Upper lobe of left lung (tissue), 6 donors: ENCODE data around the gene PRR33. TPM values are rescaled to one million over a fixed set of nuclear protein-coding genes. Genes with fewer than 3 reads are reported as not detected.

Experiments used
- ATAC-seq, 2 donors: fragments of 200-7000 bp; cut with Tn5 transposase; one replicate each; pipeline ENCODE4 v1.9.1; 2022; ENCODE audit warnings: mild to moderate bottlenecking in 2 of 2, moderate library complexity in 2 of 2; ENCODE audit not compliant: low FRiP score in 2 of 2
- DNase-seq, 2 donors: peaks; one replicate each; pipeline ENCODE4 v3.0.0-alpha.2; 2019 to 2020
- H3K27ac ChIP-seq, 4 donors: fragments of 200-600 bp; sonication (generic); one replicate each; pipeline ENCODE4 v1.5.1; 2016 to 2019
- H3K27me3 ChIP-seq, 4 donors: fragments of 200-600 bp; sonication (generic); one replicate each; pipeline ENCODE4 v1.5.1; 2017 to 2019
- H3K36me3 ChIP-seq, 4 donors: fragments of 200-600 bp; sonication (generic); one replicate each; pipeline ENCODE4 v1.5.1; 2016 to 2019
- H3K4me1 ChIP-seq, 4 donors: fragments of 200-600 bp; sonication (generic); one replicate each; pipeline ENCODE4 v1.5.1; 2018 to 2019
- H3K4me3 ChIP-seq, 4 donors: fragments of 200-600 bp; sonication (generic); one replicate each; pipeline ENCODE4 v1.5.1; 2017 to 2019; ENCODE audit warnings: mild to moderate bottlenecking in 2 of 4, moderate library complexity in 1 of 4
- H3K9me3 ChIP-seq, 4 donors: fragments of 200-600 bp; sonication (generic); one replicate each; pipeline ENCODE4 v1.5.1; 2018 to 2019
- EP300 ChIP-seq, 4 donors: sonication (generic); formaldehyde crosslinking; IDR thresholded peaks; one replicate each; pipeline ENCODE4 v1.5.1; 2017; ENCODE audit warnings: antibody characterized with exemption in 4 of 4, control low read depth in 2 of 4
- POLR2A ChIP-seq, 4 donors: fragments of 450-650 bp; IDR thresholded peaks; one replicate each; pipeline ENCODE4 v1.5.1; 2016 to 2017; ENCODE audit warnings: antibody characterized with exemption in 4 of 4, mild to moderate bottlenecking in 2 of 4
- POLR2AphosphoS5 ChIP-seq, 2 donors: sonication (generic); formaldehyde crosslinking; IDR thresholded peaks; one replicate each; pipeline ENCODE4 v1.5.1; 2017; ENCODE audit warnings: antibody characterized with exemption in 2 of 2
- WGBS, 2 donors: methylation state at CpG; one replicate each; pipeline ENCODE4 v1.1.5; 2017 to 2018; 5-methylcytosine and 5-hydroxymethylcytosine counted together
- total RNA-seq, 6 donors: library from RNA; depleted of rRNA in 4 of 6; stranded (reverse); fragments of >200 nt in 4 of 6; gene quantifications; one replicate each; pipeline versions ENCODE4 v1.1.0 to v1.2.1, GENCODE V29; 2016 to 2021
- TF ChIP-seq, protein P1 (sequence below), 6 experiments: fragments of 450-650 bp in 4 of 6; fragments of 200-600 bp in 2 of 6; sonication (generic) in 2 of 6; IDR thresholded peaks; one replicate each; pipeline ENCODE4 v1.5.1; 2016 to 2019; ENCODE audit warnings: antibody characterized with exemption in 6 of 6
- donor health status: DM: no; HTN: no; CAD: no; lungs with moderate emphysema.
- donor health status: DM: no; HTN: yes; CAD: no; lungs with severe emphysema.

The PRR33 gene
- total RNA-seq, 6 donors from 2014 or later = not detected

DNA sequence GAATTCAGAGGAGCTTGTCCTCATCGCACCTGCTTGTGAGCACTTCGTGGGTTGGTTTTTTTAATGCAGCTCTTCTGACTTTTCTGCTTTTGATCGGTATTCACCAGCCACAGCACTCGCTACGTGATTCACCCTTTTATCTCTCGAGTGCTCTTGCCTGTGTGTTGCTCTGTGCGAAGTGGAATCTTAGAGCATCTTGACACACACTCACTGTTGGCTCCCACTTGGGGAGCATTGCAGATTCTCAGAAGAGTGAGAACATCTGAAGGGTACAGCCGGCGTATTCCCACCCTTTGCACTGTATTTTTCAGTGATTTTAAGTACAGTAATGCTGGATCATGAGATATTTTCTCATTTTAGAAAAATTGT, 38.8 kb upstream of the PRR33 start:
- no peak overlapping the region for H3K27ac ChIP-seq
- TF ChIP-seq POLR2A (IDR thresholded peaks at IDR 0.05) (no peak), EP300 (IDR thresholded peaks at IDR 0.05) (no peak), POLR2AphosphoS5 (IDR thresholded peaks at IDR 0.05) (no peak)
- TF ChIP-seq, protein P1, sequence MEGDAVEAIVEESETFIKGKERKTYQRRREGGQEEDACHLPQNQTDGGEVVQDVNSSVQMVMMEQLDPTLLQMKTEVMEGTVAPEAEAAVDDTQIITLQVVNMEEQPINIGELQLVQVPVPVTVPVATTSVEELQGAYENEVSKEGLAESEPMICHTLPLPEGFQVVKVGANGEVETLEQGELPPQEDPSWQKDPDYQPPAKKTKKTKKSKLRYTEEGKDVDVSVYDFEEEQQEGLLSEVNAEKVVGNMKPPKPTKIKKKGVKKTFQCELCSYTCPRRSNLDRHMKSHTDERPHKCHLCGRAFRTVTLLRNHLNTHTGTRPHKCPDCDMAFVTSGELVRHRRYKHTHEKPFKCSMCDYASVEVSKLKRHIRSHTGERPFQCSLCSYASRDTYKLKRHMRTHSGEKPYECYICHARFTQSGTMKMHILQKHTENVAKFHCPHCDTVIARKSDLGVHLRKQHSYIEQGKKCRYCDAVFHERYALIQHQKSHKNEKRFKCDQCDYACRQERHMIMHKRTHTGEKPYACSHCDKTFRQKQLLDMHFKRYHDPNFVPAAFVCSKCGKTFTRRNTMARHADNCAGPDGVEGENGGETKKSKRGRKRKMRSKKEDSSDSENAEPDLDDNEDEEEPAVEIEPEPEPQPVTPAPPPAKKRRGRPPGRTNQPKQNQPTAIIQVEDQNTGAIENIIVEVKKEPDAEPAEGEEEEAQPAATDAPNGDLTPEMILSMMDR (IDR thresholded peaks at IDR 0.05) = no peak
- no peaks in the 10 kb centered on the region for H3K4me1 ChIP-seq
- no peak overlapping the region for H3K4me3 ChIP-seq
- no peaks in the 10 kb centered on the region for H3K9me3 ChIP-seq
- 67 to 78% methylated on average over 9 of the region's 9 CpGs for WGBS, 2 donors
- no peak for DNase-seq
- H3K36me3 ChIP-seq = no peaks in the 10 kb centered on the region
- no peaks in the 10 kb centered on the region for H3K27me3 ChIP-seq
- ATAC-seq = peak in 1 of 2 donors; percentile 7

DNA sequence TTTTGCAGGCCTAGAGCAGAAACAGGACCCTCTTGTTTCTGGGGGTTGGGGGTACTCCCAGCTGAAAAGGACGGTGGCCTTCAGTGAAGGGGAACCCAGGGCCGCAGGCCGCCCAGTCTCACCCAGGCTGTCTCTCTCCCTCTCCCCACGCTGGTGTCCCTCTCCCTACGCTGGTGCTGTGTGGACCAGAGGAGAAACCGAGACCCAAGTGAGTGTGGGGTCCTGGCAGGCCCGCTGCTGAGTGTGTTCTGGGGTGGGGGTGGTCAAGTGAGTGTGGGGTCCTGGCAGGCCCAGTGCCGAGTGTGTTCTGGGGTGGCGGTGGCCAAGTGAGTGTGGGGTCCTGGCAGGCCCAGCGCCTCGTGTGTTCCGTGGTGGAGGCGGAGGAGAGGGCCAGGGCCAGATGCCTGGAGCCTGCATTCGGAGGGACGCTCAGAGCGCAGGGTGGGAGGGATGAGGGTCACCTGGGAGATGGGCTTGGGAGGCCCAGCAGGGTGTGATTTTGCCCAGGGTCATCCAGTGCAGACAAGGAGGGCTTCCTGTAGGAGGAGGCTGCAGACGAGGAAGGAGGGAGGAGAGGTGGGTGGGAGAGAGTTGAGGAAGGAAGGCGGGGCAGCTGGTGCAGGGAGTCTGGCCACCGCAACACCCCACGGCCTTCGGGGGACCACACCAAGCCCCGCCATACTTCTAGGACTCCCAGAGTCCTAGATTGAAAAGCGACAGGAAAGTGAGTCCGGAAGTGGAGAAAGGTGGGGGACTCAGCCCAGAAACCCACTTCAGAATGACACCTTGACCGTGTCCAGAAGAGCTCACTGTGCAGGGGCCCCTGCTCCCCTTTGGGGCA, 38.1 kb upstream of the PRR33 start:
- TF ChIP-seq, protein P1 (IDR thresholded peaks at IDR 0.05) = no peak
- TF ChIP-seq POLR2A (IDR thresholded peaks at IDR 0.05) (no peak), POLR2AphosphoS5 (IDR thresholded peaks at IDR 0.05) (no peak), EP300 (IDR thresholded peaks at IDR 0.05) (no peak)
- Histone ChIP-seq H3K27ac (no peak overlapping the region), H3K9me3 (no peaks in the 10 kb centered on the region), H3K36me3 (no peaks in the 10 kb centered on the region), H3K4me1 (no peaks in the 10 kb centered on the region), H3K27me3 (no peaks in the 10 kb centered on the region), H3K4me3 (no peak overlapping the region)
- ATAC-seq (no peak), DNase-seq (peak in 1 of 2 donors; percentile 61)
- 81 to 86% methylated on average over 25 of the region's 25 CpGs for WGBS, 2 donors

GRCh38 chr11:1928891-1929541, 37.3 kb upstream of the PRR33 start:
- no peak for TF ChIP-seq POLR2AphosphoS5 (IDR thresholded peaks at IDR 0.05)
- TF ChIP-seq EP300 (IDR thresholded peaks at IDR 0.05) = no peak
- TF ChIP-seq POLR2A (IDR thresholded peaks at IDR 0.05) = no peak
- TF ChIP-seq, protein P1 (IDR thresholded peaks at IDR 0.05) = no peak
- Histone ChIP-seq H3K27me3 (no peaks in the 10 kb centered on the region), H3K4me3 (no peak overlapping the region), H3K27ac (no peak overlapping the region), H3K36me3 (no peaks in the 10 kb centered on the region), H3K4me1 (no peaks in the 10 kb centered on the region), H3K9me3 (no peaks in the 10 kb centered on the region)
- ATAC-seq = no peak
- 91 to 93% methylated on average over 22 to 35 of the region's 35 CpGs for WGBS, 2 donors
- DNase-seq = peak in 1 of 2 donors; percentile 78

DNA sequence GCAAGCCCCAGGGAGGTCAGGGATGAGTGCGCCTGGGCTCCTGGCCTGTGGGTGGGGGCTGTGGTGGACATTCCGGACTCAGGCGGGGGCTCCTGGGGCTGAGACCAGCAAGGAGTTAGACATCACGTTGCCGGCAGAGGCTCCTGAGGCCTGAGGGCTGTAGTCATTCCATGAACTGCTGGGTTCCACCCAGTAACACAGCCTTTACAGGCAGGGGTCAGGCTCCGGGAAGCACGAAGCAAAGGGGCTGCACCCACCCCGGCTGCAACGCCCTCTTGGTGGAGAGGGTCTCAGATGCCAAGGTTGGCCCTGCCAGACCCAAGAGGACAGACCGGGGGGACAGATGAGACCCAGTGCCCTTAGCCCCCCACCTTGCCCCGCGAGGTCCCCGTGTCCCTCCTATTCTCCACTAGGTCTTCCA, 36.8 kb upstream of the PRR33 start:
- Histone ChIP-seq H3K4me3 (no peak overlapping the region), H3K4me1 (no peaks in the 10 kb centered on the region), H3K27ac (no peak overlapping the region), H3K36me3 (no peaks in the 10 kb centered on the region), H3K27me3 (no peaks in the 10 kb centered on the region), H3K9me3 (no peaks in the 10 kb centered on the region)
- ATAC-seq = peak in 1 of 2 donors; percentile 58
- 80 to 96% methylated on average over 1 to 13 of the region's 13 CpGs for WGBS, 2 donors
- peak in 1 of 2 donors; percentile 69 for DNase-seq
- TF ChIP-seq POLR2AphosphoS5 (IDR thresholded peaks at IDR 0.05) (no peak), EP300 (IDR thresholded peaks at IDR 0.05) (no peak), POLR2A (IDR thresholded peaks at IDR 0.05) (no peak)
- TF ChIP-seq, protein P1 (IDR thresholded peaks at IDR 0.05) = no peak
